AG08395 (cell line): ENCODE measurements around the gene XYLB.

ENCODE experiments used
- DNase-seq: peaks from one replicate; pipeline ENCODE4 v3.0.0; 2012; ENCODE audit warnings: mixed read lengths, low spot score

XYLB gene

GRCh38 chr3:38364721-38365400, 18.3 kb downstream of the XYLB start:
- DNase-seq = no peak

GRCh38 chr3:38365469-38366062, 19.0 kb downstream of the XYLB start:
- no peak for DNase-seq

DNA sequence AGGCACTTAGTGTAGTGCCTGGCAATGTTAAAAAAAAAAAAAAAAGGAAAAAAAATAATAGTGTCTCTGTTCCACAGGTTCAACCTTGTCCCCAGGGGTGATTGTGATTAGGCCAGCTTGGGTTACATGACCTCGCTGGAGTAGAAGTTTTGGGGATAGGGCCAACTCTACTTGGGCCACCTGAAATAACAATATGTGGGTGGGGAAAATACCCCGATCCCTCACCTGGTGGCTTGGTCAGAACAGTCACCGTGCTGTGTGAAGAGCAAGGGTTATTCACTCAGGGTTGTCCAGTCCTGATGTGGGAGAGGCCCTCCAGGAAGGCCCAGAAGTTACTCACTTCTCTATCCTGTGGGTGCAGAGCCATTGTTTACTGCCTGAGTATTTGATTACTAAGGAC, 19.5 kb downstream of the XYLB start:
- DNase-seq = no peak

DNA sequence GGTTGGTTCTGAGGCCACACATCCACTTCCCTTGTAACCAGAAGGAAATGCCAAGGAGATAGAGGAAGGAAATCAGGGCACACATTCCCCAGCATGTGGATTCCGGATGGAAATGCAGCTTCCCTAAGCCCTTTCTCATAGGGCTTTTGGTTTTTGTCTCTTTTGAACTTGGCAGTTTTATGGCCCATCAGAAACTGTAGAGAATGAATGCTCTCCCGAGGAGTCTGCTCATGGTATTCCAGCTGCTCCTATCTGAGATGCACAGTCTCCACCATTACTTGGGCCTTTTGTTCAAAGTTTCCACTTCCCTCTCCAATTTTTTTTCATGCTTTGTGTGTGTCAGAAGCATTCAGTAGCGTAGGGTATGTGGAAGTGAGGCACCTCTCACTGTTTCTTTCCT, 21.2 kb downstream of the XYLB start:
- no peak for DNase-seq

DNA sequence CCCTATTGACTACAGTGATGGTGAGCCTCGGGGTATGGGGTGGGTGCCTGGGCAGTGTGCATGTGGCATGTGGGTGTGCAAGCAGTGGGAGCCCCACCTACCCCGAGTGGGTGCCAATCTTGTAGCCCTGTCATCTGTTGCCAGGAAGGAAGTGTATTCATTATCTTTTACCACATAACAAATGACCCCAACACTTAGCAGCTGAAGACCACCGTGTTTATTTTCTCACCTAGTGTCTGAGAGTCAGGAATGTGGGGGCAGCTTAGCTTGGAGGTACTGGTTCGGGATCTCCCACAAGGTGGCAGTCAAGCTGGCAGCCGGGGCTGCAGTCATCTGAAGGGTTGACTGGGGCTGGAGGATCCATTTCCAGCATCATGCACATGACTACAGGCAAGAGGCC, 21.7 kb downstream of the XYLB start:
- no peak for DNase-seq

GRCh38 chr3:38369186-38369585, 22.6 kb downstream of the XYLB start:
- DNase-seq = no peak

DNA sequence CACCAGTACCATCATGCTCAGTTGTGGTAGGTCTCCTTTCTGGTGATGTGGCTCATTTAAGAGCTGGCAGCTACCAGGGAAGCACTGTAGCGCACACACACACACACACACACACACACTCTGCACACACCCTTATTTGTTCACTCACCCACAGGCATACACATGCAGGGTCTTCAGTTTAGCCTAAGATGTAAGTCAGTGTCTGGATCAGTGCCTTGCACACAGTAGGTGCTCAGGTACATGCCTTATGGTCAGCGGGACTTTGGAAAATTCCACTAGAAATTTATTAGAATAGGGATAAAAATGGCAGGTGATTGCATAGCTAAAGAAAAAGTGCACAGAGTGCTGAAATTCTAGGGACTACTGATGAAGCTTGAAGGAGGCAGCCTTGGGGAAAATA, 23.6 kb downstream of the XYLB start:
- DNase-seq = no peak

DNA sequence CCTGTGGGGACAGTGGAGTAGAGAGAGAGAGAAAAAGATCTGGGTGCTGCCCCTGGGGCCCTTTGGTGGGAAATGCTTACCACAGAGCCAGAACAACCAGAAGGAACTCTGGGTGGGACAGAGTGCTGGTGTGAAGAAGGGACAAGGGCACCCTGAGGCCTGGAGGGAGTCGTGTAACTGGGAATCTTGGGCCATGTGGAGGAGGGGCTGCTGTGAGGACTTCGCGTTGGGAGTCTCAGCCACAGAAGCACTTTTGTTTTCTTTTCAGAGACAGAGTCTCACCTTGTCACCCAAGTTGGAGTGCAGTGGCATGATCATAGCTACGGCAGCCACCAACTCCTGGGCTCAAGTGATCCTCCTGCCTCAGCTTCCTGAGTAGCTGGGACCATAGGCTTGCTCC, 24.3 kb downstream of the XYLB start:
- no peak for DNase-seq

- DNase-seq = no peak
Measured at GRCh38 chr3:38371541-38372213, 25.1 kb downstream of the XYLB start.

GRCh38 chr3:38372214-38372601, 25.6 kb downstream of the XYLB start:
- DNase-seq = no peak

GRCh38 chr3:38374221-38374620, 27.6 kb downstream of the XYLB start:
- no peak for DNase-seq

DNA sequence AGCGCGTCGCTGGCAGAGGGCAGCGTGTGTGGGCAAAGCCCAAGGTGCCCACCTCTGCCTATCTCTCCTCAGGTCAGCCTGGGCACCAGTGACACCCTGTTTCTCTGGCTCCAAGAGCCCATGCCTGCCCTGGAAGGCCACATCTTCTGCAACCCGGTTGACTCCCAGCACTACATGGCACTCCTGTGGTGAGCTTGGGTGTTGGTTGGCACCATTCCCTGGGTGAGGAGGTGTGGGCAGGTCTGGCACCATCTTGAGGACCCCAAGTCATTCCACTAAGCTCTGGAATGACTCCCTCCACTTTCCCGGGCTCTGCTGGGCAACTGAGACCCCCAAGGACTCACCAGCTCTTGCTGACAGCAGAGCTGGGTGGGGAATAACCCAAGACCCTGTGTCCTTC, 28.5 kb downstream of the XYLB start:
- no peak for DNase-seq

DNA sequence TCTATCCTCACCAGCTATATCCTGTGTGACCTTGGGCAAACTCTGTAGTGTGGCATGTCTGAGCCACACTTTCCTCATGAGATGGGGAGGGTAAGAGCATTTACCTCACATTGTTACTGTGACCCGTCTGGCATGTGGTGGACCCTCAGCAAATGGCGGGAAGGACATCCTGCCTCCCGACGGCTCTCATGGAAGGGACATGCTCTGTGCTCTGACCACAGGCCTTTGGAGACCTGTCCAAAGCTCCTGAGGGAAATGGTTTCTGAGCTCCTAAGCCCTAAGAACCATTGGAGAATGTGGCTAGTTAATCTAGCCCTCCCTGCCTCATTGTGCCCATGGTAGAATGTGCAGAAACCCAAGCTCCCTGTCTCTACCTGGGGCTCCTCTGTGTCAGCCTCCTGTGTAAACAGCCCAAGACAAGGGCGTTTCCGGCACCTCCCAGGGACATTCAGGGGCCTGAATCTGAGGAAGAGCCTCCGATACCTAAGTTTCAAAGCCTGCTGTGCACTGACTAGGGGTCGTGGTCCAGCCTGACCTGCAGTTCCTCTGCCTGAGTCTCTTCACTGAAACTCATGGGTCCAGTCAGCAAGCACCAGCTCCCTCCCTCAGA, 29.0 kb downstream of the XYLB start:
- no peak for DNase-seq

GRCh38 chr3:38376098-38376816, 29.7 kb downstream of the XYLB start:
- no peak for DNase-seq

GRCh38 chr3:38379201-38379770, 32.7 kb downstream of the XYLB start:
- no peak for DNase-seq

GRCh38 chr3:38382506-38383080, 36.0 kb downstream of the XYLB start:
- DNase-seq = no peak

DNA sequence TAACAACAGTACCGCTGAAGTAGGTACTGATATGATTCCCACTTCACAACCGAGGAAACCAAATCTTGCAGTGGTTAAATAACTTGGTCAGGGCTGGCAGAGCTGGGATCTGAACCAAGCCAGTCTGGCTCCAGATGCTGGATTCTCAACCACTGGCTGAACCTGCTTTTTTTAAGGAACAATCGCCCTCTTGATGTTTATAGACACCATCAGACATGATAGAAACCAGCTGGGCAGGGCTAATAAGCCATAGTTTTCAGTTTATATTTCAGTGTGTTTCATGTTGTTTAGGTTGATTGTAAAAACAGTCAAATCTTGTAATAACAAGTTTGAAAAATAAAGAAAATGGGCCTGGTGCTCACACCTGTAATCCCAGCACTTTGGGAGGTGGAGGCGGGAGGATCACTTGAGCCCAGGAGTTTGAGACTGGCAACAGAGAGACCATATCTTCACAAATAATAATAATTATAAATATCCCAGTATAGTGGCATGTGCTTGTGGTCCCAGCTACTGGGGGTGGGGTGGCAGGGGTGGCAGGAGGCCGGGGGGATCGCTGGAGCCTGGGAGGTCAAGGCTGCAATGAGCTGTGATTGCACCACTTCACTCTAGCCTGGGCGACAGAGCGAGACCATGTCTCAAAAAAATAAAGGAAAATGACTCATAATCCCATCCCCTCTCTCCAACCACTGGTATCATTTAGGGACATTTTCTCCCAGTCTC, 36.7 kb downstream of the XYLB start:
- DNase-seq = no peak

GRCh38 chr3:38386992-38387750, 40.6 kb downstream of the XYLB start:
- no peak for DNase-seq

DNA sequence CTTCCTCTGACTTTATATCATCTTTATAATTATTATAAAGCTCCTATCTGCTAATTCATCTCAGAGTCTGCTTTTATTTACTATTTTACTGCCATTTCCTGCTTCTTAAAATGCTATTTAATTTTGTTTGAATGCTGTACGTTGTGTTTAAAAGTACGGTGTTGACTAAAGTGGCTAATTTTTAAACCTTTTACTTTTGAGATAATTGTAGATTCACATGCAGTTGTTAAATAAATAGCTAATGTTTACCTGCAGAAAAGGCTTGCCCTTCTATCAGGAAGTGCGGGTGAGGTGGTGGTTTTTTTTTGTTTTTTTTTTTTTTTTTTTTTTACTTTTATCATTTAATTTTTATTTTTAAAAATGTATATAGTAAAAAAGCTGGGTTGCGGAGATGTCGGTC, 41.3 kb downstream of the XYLB start:
- no peak for DNase-seq

GRCh38 chr3:38392604-38393163, 46.1 kb downstream of the XYLB start:
- DNase-seq = no peak
